Measurements from ENCODE around the gene CHST3. TPM values are rescaled to one million over a fixed set of nuclear protein-coding genes. Genes with fewer than 3 reads are reported as not detected.

The CHST3 gene
- total RNA-seq, 1 experiment from 2014 or later, result 6.1 TPM

- Histone ChIP-seq H2AFZ (ENCODE audit: low read length) (no peak overlapping the region), H3K9me3 (ENCODE audit: control insufficient read depth, low read depth, low read length) (no peaks in the 10 kb centered on the region), H3K18ac (ENCODE audit: insufficient read length, low read depth, low read length) (no peak overlapping the region), H3K79me2 (ENCODE audit: insufficient read depth, low read length) (no peaks in the 10 kb centered on the region), H4K20me1 (ENCODE audit: control insufficient read depth, insufficient read depth, insufficient read length) (no peaks in the 10 kb centered on the region), H3T11ph (ENCODE audit: low read length) (no peak overlapping the region), H3K4ac (ENCODE audit: low read depth, low read length) (no peak overlapping the region), H4K5ac (ENCODE audit: insufficient read length, low read depth, low read length) (no peak overlapping the region), H3K27ac (ENCODE audit: insufficient read length, low read depth, low read length) (no peak overlapping the region), H4K91ac (ENCODE audit: insufficient read length, low read depth, low read length) (no peak overlapping the region), H2AK5ac (ENCODE audit: insufficient read length, low read length) (no peak overlapping the region), H3K23me2 (ENCODE audit: insufficient read length, low read depth, low read length, poor library complexity, severe bottlenecking) (no peaks in the 10 kb centered on the region), H2BK12ac (ENCODE audit: insufficient read length, low read depth, low read length) (no peak overlapping the region), H3K23ac (ENCODE audit: insufficient read length, low read depth, low read length) (no peak overlapping the region), H3K56ac (ENCODE audit: insufficient read length, low read depth, low read length) (no peak overlapping the region), H3K9ac (ENCODE audit: extremely low read depth, insufficient read length, low read length) (no peak overlapping the region), H2BK15ac (ENCODE audit: low read depth, low read length) (no peak overlapping the region), H2BK5ac (ENCODE audit: insufficient read length, low read length) (no peak overlapping the region), H3K79me1 (ENCODE audit: insufficient read depth, low read depth, low read length, poor library complexity, severe bottlenecking) (no peaks in the 10 kb centered on the region), H2BK20ac (ENCODE audit: low read depth, low read length, poor library complexity, severe bottlenecking) (no peak overlapping the region), H3K14ac (ENCODE audit: insufficient read depth, low read length) (no peak overlapping the region), H2BK120ac (ENCODE audit: low read depth, low read length, poor library complexity, severe bottlenecking) (no peak overlapping the region), H4K8ac (replicated peaks; ENCODE audit: insufficient read length, low read depth, low read length) (no peak overlapping the region), H3K4me1 (ENCODE audit: insufficient read depth, low read length) (no peaks in the 10 kb centered on the region), H3K27me3 (ENCODE audit: insufficient read depth, low read length) (no peaks in the 10 kb centered on the region), H3K4me2 (ENCODE audit: insufficient read depth, insufficient read length, low read length) (no peak overlapping the region)
- Mint-ChIP-seq H3K9me3 (no peaks in the 10 kb centered on the region), H3K4me3 (no peak overlapping the region), H3K36me3 (ENCODE audit: insufficient read depth in 1 of 3, low read depth in 3 of 3) (peaks cover 0 to 8% (median 2%) of the 10 kb centered on the region in 3 experiments; a peak in 2 of 7 replicates), H3K4me1 (peaks cover under 1 to 3% of the 10 kb centered on the region in 2 experiments), H3K27me3 (ENCODE audit: low read depth) (no peaks in the 10 kb centered on the region), H3K27ac (0 out of 7 replicates have a peak overlapping the region, but pooled peaks of 1 of the 3 experiments have one; percentile 94)
- DNase-seq, result no peak
- TF ChIP-seq CTCF (conservative IDR thresholded peaks at IDR 0.05), result no peak
- WGBS (ENCODE audit: extremely low coverage, insufficient read length, low lambda C conversion rate), result no CpG with 5 or more reads among the region's 7 CpGs
Measured at GRCh38 chr10:72010234-72010973, 46.2 kb downstream of the CHST3 start.

Data from H9 (cell line).